Thyroid gland (tissue), 4 donors: ENCODE results near the gene P2RX6.

Source experiments
- POLR2A ChIP-seq, 2 donors: fragments of 450-650 bp; IDR thresholded peaks; one replicate each; pipeline ENCODE4 v1.6.1; 2017; ENCODE audit warnings: antibody characterized with exemption in 2 of 2, mild to moderate bottlenecking in 2 of 2, moderate library complexity in 1 of 2
- TF ChIP-seq, protein P1 (sequence below), 6 experiments: fragments of 200-600 bp in 3 of 6; fragments of 450-650 bp in 3 of 6; sonication (generic) in 3 of 6; IDR thresholded peaks; one replicate each; pipeline ENCODE4 v1.5.1; 2016 to 2019; ENCODE audit warnings: antibody characterized with exemption in 6 of 6, mild to moderate bottlenecking in 2 of 6, inconsistent platforms in 1 of 6, moderate library complexity in 1 of 6

DNA sequence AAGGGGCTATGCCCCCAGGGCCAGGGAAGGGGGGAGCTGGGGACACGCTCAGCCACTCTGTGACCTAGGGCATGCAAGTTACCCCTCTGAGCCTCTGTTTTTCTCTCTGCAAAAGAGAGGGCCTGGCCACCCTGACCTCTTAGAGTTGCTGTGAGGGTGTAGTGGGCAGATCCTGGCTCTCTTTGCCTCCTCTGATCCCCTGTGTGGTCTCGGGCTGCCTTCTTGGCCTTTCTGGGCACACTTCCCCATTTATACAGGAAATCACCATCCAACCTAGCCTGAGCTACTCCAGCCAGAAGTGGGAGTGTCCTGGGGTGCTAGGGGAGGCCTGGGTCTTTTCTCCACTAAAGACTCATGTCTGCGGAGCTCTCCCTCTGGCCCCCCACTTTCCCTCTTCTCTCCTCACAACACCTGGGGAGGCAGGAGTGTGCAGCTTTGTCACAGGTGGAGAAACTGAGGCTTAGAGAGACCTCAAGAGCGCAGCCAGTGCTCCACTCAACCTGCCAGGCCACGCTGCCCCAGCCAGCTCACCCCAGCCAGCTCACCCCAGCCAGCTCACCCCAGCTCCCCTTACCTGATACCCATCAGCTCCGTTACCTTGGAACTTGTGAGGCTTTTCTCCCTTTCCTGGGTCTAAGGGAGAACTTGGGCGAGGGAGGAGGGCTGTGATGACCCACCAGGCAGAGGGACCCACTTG, 46.5 kb upstream of the P2RX6 start:
- TF ChIP-seq, protein P1, sequence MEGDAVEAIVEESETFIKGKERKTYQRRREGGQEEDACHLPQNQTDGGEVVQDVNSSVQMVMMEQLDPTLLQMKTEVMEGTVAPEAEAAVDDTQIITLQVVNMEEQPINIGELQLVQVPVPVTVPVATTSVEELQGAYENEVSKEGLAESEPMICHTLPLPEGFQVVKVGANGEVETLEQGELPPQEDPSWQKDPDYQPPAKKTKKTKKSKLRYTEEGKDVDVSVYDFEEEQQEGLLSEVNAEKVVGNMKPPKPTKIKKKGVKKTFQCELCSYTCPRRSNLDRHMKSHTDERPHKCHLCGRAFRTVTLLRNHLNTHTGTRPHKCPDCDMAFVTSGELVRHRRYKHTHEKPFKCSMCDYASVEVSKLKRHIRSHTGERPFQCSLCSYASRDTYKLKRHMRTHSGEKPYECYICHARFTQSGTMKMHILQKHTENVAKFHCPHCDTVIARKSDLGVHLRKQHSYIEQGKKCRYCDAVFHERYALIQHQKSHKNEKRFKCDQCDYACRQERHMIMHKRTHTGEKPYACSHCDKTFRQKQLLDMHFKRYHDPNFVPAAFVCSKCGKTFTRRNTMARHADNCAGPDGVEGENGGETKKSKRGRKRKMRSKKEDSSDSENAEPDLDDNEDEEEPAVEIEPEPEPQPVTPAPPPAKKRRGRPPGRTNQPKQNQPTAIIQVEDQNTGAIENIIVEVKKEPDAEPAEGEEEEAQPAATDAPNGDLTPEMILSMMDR (IDR thresholded peaks at IDR 0.05): no peak
- no peak for TF ChIP-seq POLR2A (IDR thresholded peaks at IDR 0.05)
